Measurements from ENCODE around the gene ZNF544. TPM values are rescaled to one million over a fixed set of nuclear protein-coding genes. Genes with fewer than 3 reads are reported as not detected.
A peak's percentile ranks its signal among the peaks of the same experiment; 100 is the strongest.

Gene ZNF544
- total RNA-seq, 1 experiment from 2014 or later: 29.5 TPM

DNA sequence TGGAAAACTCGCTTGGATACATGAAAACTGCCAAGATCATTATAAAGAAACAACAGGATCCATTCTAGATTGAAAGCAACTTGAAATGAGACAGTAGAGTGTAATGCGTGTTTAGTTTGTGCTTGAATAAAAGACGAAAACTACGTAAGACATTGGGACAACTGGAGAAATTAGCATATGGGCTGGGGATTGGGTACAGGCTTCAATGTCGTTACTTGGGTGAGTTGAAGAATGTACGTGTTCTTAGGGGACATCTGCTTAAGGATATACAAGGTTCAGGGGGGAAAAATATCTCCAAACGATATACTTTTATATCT lies 76.0 kb downstream of the ZNF544 start:
- no peaks in the 10 kb centered on the region for H3K27me3 ChIP-seq (ENCODE audit: insufficient read depth, low read depth)
- POLR2A ChIA-PET (ENCODE audit: unreplicated experiment): interaction anchor here (0.5 to 1.0 kb wide), 5 partner anchors 22 to 558 kb away, joined by 3 to 20 read pairs (median 4); partner anchors contain the start of genes ZNF776 and ZSCAN22
- H3K4me3 ChIP-seq: peak overlapping the region; percentile 94
- H3K36me3 ChIP-seq (ENCODE audit: low read depth): no peaks in the 10 kb centered on the region
- intact Hi-C loops (cut with micrococcal nuclease; ENCODE audit: unreplicated experiment): loop anchor here (1.0 to 2.0 kb wide), 3 partner anchors 22 to 745 kb away; partner anchors contain the start of genes ZNF550, ZNF8 and ZSCAN22
- CTCF ChIA-PET: no interaction called here
- peaks cover 6% of the 10 kb centered on the region for H3K4me1 ChIP-seq (replicated peaks; ENCODE audit: insufficient read depth)
- H3F3A ChIP-seq (ENCODE audit: insufficient read depth, low read depth): no peaks in the 10 kb centered on the region; the same call in 1 of the 2 replicates
- H3K9me2 ChIP-seq (ENCODE audit: insufficient read depth): no peaks in the 10 kb centered on the region
- no peak for DNase-seq
- H3K27ac ChIP-seq: no peak overlapping the region
- no peaks in the 10 kb centered on the region for H4K20me1 ChIP-seq (ENCODE audit: insufficient read depth)
- H2AFZ ChIP-seq: peak overlapping the region; percentile 78
- no TSS peak for BruUV-seq (replicated peaks)
- peaks cover 18% of the 10 kb centered on the region for H3K79me2 ChIP-seq (ENCODE audit: low read depth)
- peak overlapping the region; percentile 97 for H3K4me2 ChIP-seq
- no peak for TF ChIP-seq EZH2 (IDR thresholded peaks at IDR 0.05; ENCODE audit: low read depth)
- TF ChIP-seq, protein P1, sequence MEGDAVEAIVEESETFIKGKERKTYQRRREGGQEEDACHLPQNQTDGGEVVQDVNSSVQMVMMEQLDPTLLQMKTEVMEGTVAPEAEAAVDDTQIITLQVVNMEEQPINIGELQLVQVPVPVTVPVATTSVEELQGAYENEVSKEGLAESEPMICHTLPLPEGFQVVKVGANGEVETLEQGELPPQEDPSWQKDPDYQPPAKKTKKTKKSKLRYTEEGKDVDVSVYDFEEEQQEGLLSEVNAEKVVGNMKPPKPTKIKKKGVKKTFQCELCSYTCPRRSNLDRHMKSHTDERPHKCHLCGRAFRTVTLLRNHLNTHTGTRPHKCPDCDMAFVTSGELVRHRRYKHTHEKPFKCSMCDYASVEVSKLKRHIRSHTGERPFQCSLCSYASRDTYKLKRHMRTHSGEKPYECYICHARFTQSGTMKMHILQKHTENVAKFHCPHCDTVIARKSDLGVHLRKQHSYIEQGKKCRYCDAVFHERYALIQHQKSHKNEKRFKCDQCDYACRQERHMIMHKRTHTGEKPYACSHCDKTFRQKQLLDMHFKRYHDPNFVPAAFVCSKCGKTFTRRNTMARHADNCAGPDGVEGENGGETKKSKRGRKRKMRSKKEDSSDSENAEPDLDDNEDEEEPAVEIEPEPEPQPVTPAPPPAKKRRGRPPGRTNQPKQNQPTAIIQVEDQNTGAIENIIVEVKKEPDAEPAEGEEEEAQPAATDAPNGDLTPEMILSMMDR (conservative IDR thresholded peaks at IDR 0.05): no peak
- no peaks in the 10 kb centered on the region for H3K9me3 ChIP-seq (ENCODE audit: insufficient read depth, low read depth)

DNA sequence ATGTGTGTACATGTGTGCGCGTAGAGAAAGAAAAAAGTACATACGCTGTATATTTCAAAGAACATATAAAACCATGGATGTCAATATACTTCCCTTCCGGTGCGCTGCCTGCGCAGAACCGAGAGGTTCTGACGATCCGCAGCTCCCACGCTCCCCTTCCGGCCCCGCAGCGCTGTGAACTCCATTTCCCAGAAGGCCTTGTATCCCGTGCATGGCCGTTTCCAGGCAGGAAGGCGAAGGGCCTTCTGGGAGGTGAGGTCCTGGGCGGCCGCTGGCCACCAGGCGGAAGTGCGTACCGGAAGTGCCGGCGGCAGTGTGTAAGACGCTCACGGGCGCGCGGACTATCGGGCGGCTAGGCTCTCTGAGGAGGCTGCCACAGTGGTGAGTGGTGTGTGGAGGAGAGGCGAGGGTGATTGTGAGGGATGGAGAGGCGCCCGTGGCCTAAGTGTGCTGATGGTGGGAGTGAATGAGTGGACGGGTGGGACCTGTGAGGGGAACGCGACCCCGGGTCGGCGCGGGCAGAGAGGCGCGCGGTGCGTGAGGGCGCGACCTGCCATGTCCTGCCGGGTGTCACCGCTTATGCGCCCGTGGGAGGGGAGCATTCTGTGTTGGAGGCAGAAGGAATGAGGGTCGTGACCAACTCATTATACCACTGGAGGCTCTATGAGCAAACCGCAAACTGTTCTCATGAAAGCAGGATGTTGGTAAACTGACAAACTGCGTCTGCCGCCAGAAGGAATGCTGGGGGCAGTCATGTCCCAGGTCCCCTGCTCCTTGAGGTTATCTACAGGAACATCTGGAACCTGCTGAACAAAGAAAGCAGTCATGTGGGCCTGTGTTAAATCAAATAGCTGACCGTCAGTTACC lies 76.6 kb downstream of the ZNF544 start, which contains the start of gene ERVK3-1:
Gene ERVK3-1 (plus strand): TSS at position 313 of the 867 bp plus-strand sequence. CDS start 6,792 bp downstream, outside the sequence.
- no peak within 1 kb of the TSS for H3K27ac ChIP-seq
- no peaks in the 10 kb centered on the region for H3K9me2 ChIP-seq (ENCODE audit: insufficient read depth)
- no TSS peak for BruUV-seq (replicated peaks)
- H3K4me2 ChIP-seq: peak within 1 kb of the TSS; percentile 97
- peak within 1 kb of the TSS; percentile 94 for H3K4me3 ChIP-seq
- no peaks in the 10 kb centered on the region for H3K36me3 ChIP-seq (ENCODE audit: low read depth)
- CTCF ChIA-PET: no interaction called here
- intact Hi-C loops (cut with micrococcal nuclease; ENCODE audit: unreplicated experiment): loop anchor here (1.0 to 2.0 kb wide), 3 partner anchors 22 to 746 kb away; partner anchors contain the start of genes ZNF550, ZNF8 and ZSCAN22
- no peaks in the 10 kb centered on the region; the same call in 1 of the 2 replicates for H3F3A ChIP-seq (ENCODE audit: insufficient read depth, low read depth)
- peak within 1 kb of the TSS; percentile 94 for H2AFZ ChIP-seq
- H3K27me3 ChIP-seq (ENCODE audit: insufficient read depth, low read depth): no peaks in the 10 kb centered on the region
- TF ChIP-seq EZH2 (IDR thresholded peaks at IDR 0.05; ENCODE audit: low read depth): no peak
- TF ChIP-seq, protein P1 (conservative IDR thresholded peaks at IDR 0.05): no peak
- H4K20me1 ChIP-seq (ENCODE audit: insufficient read depth): no peaks in the 10 kb centered on the region
- H3K9me3 ChIP-seq (ENCODE audit: insufficient read depth, low read depth): no peaks in the 10 kb centered on the region
- peaks cover 18% of the 10 kb centered on the region for H3K79me2 ChIP-seq (ENCODE audit: low read depth)
- POLR2A ChIA-PET (ENCODE audit: unreplicated experiment): interaction anchor here (0.5 to 1.0 kb wide), 5 partner anchors 22 to 559 kb away, joined by 3 to 20 read pairs (median 4); partner anchors contain the start of genes ZNF776 and ZSCAN22
- H3K4me1 ChIP-seq (replicated peaks; ENCODE audit: insufficient read depth): peaks cover 6% of the 10 kb centered on the region
- DNase-seq: peak; percentile 87 to 91

DNA sequence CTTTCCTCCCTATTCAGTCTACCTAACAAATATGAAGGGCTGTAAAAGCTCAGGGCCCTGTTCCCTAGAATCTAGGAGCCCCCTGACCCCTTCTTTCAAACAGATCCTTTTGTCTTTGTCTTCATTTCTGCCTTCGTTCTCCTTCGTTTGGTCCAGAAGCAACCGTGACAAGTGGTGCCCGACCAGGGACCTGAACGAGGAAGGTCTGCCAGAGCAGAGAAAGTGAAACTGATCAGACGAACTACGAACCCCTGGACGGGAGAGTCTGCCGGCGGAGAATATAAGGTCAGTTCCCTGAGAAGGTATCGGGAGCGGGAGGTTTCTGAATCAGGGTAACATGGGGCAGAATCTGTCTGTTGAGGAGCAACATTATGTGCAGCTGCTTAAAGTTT lies 77.2 kb downstream of the ZNF544 start:
- Histone ChIP-seq H3K4me2 (peak overlapping the region; percentile 97), H3K27me3 (ENCODE audit: insufficient read depth, low read depth) (no peaks in the 10 kb centered on the region), H3K4me3 (peak overlapping the region; percentile 94), H3K79me2 (ENCODE audit: low read depth) (peaks cover 18% of the 10 kb centered on the region), H3K4me1 (replicated peaks; ENCODE audit: insufficient read depth) (peaks cover 6% of the 10 kb centered on the region), H3F3A (ENCODE audit: insufficient read depth, low read depth) (no peaks in the 10 kb centered on the region; the same call in 1 of the 2 replicates), H3K36me3 (ENCODE audit: low read depth) (no peaks in the 10 kb centered on the region), H3K27ac (no peak overlapping the region), H4K20me1 (ENCODE audit: insufficient read depth) (no peaks in the 10 kb centered on the region), H2AFZ (peak overlapping the region; percentile 94), H3K9me2 (ENCODE audit: insufficient read depth) (no peaks in the 10 kb centered on the region), H3K9me3 (ENCODE audit: insufficient read depth, low read depth) (no peaks in the 10 kb centered on the region)
- CTCF ChIA-PET: no interaction called here
- DNase-seq: peak in 1 of 2 experiments; percentile 6
- POLR2A ChIA-PET (ENCODE audit: unreplicated experiment): no interaction called here
- no TSS peak for BruUV-seq (replicated peaks)
- intact Hi-C loops (cut with micrococcal nuclease; ENCODE audit: unreplicated experiment): loop anchor here (1.0 to 2.0 kb wide), 3 partner anchors 21 to 747 kb away; partner anchors contain the start of genes ZNF550, ZNF8 and ZSCAN22
- TF ChIP-seq, protein P1 (conservative IDR thresholded peaks at IDR 0.05): no peak
- TF ChIP-seq EZH2 (IDR thresholded peaks at IDR 0.05; ENCODE audit: low read depth): no peak
